RCC 7860 (cell line): ENCODE results near the gene AAR2.
A peak's percentile ranks its signal among the peaks of the same experiment; 100 is the strongest.

Experiments used
- DNase-seq: peaks from one replicate; pipeline ENCODE4 v3.0.0-alpha.2; 2015; ENCODE audit warnings: low spot score
- FAIRE-seq: peaks from 2 replicates; lab custom pipeline; 2012; peaks lifted over from hg19 to GRCh38; lab: Jason Lieb, UNC

Gene AAR2, protein sequence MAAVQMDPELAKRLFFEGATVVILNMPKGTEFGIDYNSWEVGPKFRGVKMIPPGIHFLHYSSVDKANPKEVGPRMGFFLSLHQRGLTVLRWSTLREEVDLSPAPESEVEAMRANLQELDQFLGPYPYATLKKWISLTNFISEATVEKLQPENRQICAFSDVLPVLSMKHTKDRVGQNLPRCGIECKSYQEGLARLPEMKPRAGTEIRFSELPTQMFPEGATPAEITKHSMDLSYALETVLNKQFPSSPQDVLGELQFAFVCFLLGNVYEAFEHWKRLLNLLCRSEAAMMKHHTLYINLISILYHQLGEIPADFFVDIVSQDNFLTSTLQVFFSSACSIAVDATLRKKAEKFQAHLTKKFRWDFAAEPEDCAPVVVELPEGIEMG

DNA sequence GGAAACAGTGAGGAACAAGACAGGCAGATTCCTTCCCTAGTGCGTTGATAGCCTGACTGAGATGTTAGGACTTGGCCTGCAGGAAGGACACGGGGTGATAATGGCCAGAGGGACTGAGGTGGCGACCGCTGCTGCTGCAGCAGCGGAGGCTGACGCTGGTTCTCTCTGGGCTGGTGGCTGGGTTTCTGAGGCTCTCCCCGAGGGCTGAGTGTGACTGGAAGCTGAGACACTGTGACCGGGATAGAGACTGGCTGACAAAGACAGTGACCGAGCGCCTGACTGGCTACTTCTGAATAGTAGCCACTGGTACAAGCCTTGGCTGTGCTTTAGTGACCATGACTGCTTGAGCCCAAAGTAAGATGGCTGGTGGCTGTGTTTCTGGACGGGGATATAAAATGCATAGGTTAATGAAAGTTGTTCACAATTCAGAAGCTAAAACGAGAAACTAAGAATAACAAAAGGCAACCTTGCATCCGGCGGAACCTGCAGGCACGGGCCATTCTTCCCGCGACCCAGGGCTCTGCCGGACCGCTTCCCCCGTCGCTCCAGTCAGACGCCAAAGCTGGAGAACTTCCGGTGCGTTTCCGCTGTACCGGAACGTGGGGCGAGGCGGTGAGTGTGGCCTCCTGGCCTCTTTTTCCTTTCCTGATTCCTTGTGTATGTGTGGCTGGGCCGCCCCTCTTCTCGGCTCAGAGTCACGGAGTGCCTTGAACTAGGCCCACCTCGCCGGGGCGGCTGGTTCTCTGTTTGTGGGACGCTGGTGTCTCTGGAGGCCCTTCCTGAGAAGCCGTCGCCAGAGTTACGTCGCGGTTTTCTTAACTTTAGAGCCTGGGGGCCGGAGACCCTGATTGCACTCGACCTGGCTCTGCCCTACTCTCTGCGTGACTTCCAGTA lies at the start of gene AAR2:
TSS of gene AAR2 (plus strand) at position 587 of the 894 bp plus-strand sequence. CDS start 3,391 bp downstream, outside the sequence.
- FAIRE-seq, result no peak
- DNase-seq, result peak; percentile 68

DNA sequence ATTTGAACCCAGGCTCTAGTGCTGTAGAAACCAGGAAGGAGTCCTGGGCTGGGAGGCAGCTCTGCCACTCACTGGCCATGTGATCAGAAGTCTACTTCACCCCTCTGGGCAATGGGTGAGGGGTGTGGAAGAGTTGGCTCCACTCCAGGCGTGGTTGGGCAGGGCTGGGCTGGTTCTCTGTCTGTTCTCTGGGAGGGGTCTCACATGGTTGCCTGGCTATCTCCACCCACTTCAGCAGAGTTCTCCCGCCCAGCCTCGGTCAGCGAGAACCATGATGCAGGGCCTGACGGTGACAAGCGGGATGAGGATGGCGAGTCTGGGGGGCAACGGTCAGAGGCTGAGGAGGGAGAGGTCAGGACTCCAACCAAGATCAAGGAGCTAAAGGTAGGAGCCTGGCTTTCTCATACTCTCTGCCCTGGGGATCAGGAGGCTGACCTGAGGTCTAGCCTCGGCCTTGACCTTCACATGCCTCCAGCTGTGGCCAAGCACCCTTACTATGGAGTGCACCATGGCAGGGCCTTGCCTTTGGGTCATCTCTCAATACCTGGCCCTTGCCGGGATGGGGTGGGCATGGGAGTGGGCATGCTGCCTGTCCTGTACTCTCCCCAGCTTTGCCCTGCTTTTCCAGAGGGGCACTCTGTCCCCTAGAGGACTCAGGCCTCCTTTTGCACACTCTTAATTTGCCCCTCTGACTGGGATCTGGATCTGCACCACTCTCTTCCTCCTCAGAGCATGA lies 42.1 kb upstream of the AAR2 start:
- no peak for DNase-seq
- no peak for FAIRE-seq

DNA sequence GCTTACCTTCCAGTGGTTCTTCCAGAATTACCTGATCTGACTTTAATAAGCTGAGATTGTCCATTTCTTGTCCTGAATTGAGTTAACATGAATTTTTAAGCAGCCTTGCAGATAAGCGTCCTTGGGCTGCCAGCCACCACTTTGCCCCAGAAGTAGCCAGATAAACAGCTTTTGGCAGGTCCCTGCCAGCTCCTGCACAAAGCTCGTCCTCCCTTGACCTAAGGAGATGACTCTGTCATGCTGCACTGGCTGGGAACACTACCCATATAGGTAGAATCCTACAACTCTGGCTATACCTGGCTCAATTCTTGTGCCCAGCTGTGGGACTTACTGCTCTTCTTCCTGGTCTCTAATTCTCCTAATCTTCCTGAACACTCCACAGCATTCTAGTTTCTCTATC lies 39.6 kb upstream of the AAR2 start:
- no peak for FAIRE-seq
- no peak for DNase-seq

DNA sequence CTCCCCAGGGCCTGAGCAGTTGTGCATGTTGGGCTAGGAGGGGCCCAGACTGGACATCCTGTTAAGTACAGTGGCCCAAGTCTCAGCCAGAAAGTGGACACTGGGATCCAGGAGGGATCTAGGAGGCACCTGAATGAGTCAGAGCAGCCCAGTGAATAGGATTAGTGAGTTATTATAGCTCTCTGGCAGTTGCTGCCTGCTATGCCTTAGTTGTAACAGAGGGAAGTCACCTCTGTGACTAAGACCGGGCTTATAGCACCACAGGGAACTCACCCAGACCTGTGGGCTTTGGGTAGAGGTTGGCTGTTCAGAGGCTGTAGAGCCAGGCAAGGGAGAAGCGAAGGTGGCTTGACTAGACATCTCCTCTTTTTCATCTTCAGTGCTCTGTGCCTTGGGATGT lies 39.0 kb upstream of the AAR2 start:
- FAIRE-seq, result no peak

DNA sequence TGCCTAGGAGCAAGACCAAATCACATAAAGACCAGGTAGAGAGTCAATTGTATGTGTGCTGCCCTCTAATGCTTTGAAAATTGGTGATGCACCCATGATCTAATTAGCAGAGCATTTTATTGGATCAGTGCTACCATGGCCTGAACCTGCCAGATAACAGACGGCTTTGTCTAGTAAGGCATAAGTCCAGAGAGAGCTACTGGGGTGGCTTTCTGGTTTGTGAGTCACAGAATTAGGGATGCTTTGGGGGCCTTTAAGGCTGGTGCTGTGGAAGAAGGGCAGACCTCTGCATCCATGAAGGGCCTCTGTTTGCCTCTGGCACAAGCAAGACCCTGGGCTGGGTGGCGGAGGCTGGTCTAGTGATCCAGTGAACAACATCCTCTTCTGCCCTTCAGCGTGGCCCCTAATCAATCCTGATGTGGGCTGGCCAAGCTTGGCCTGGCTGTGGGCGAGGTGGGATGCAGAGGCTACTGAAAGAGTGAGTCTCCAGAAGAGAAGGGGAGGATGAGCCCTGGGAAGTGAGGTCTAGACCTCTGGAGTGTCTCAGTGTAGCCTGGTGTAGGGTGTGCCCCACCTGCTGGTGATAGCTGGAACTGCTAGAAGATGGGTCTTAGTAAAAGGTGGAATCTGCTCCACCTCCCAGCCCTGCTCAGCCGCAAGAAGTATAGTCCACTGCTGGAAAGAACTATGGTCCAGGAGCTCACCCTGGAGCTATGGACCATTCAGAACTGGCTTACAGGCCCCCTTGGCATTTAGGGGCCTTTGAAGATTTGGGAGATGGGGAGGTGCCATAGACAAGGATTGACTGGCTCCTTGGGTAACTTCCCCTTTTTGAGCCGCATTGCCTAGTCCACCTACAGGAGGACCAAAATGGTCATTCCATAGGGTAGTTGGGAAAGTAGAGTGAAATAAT lies 36.7 kb upstream of the AAR2 start:
- FAIRE-seq, result peak; percentile 17
- peak; percentile 68 for DNase-seq

More for the DNA sequence above, 39.0 kb upstream of the AAR2 start:
- DNase-seq, result peak; percentile 38

DNA sequence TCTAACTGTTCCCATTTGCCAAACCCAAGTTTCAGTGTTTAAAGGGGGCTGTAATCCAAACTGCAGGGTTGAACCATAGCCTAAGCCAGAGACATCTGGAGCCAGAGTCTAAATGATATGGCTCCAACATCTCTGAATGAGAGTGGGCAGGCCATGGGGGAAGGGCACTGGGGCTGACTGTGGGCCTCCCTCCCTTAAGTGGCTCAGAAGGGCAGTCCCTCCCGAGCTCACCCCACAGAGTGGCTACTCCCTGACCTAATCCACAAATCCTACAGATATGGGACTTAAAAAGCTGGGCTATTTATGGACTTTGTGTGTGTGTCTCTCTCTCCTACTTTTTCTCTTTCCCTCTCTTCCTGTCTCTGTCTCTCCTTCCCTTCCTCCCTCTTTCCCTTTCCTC lies 35.8 kb upstream of the AAR2 start:
- FAIRE-seq (no peak), DNase-seq (no peak)

DNA sequence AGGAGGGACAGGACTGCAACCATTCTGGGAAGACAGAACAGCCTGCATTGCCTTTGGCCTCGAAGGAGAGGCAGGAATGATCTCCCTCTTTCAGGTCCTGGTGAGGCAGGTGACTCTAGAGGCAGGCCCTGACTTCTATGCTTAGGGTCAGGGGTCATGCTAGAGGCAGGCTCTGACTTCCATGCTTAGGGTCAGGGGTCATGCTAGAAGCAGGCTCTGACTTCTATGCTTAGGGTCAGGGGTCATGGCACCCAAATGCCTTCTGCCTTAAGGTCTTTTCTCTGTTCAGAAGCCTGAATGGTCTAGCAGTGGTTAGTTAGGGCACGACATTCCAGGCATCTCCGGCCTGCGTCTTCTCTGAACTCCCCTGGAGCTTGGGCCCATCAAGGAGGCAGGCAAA lies 35.1 kb upstream of the AAR2 start:
- DNase-seq, result no peak
- FAIRE-seq, result no peak

DNA sequence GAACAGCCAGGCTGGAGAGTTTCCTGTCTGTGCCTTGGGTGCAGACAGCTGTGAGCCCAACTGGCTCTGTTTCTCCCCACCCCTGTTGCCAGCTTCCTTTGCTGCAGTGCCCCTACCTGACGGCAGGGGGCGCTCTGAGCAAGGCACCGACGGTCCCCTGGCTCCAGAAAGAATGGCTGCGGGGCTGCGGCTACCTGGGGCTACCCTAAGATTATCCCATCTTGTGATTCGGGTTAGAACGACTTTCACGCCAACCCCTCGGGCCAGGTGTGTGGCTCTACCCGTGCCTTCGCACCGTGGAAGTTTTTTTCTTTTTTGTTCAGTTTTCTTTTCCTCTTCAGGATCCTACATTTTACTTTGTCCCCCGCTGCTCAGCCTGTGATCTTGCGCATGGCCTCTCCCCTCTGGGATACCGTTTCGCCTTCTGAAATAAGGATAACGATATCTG lies 33.4 kb upstream of the AAR2 start:
- peak; percentile 35 for DNase-seq
- FAIRE-seq, result no peak

DNA sequence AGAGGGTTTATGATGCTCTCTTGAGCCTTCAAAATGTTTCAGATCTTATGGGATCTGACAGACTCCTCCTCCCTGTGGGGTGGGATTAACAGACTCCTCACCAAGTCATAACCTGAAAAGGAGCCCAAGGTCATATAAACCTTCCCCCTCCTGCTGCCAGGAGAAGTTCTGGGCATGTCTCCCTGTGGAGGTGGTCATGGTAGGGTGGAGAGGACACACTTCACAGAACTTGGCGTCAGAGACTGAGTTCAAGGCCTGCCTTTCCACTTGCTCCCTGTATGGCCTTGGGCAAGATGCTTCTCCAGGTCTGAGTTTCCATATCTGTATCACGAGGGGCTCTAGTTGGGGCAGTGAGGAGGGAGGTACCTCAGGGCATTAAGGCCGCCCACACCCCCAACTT lies 32.4 kb upstream of the AAR2 start:
- FAIRE-seq, result no peak
- no peak for DNase-seq

DNA sequence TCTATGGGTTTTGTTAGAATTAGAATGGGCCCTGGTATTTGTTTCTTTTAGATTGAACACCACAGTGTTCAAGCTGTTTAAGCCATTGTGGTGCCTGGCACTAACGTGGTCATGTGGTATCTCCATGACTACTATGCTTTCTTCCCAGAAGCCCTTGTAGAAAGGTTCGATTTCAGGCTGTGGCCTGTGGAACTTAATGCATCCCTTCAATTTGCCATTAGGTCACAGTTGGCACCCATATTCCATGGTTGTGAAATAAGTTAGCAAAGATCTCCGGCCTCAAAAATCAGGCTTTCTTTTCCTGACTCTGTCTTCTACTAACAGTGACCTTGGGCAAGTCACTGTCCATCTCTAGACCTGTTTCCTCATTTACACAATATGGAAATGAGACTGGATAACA lies 31.3 kb upstream of the AAR2 start:
- FAIRE-seq (no peak), DNase-seq (no peak)

DNA sequence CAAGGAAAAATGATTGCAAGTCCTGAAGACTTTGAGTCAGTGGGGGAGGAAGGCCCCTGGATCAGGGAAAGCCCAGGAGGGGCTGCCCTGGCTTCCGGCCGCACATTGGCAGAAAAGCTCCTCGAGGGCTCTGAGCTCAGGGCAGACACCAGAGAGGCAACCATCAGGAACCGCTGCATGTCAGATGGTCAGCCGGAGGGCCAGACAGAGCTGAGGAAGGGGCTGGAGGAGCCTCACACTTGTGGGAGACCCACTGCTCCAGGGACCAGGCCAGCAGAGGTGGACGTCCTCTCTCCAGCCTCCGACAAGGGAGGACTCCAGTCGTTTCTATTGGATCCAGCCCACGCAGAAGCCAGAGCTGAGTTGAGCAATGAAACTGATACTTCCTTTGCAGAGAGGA lies 30.2 kb upstream of the AAR2 start:
- no peak for DNase-seq
- FAIRE-seq, result no peak

DNA sequence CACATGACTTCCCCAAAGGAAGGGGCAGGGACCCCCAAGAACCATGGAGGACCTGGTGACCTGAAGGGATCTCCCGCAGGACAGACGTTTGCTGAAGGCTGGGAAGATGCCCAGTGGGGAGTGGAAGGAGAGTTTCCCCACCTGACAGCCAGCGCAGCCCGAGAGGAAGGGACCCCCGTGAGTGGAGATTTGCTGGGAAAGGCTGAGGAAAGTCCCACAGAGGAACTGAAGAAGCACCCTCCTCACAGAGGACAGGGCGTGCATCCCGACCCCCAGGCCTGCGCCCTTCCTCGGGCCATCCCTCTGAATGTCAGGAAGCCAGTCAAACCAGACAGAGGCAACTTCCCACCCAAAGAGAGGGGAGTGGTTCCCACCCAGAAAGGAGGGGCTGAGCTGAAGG lies 29.6 kb upstream of the AAR2 start:
- no peak for DNase-seq
- no peak for FAIRE-seq

DNA sequence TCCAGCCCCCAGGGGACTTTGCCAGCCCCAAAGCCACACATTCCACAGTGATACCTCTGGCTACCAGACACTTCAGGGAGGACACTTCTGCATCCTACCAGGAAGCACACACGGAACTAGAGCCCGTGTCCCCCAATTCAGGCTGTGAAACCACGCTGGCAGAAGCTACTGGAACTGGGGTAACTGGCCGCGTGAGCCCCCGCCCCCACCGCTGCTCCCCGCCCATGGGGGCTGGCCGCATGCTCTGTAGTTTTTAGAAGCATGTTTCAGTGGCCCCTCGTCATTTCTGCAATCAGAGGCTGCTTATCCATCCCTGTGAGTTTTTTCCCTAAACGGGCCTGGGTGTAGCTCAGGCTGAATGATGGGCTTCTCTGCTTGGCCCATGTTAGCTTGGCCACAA lies 28.7 kb upstream of the AAR2 start:
- no peak for DNase-seq
- no peak for FAIRE-seq

DNA sequence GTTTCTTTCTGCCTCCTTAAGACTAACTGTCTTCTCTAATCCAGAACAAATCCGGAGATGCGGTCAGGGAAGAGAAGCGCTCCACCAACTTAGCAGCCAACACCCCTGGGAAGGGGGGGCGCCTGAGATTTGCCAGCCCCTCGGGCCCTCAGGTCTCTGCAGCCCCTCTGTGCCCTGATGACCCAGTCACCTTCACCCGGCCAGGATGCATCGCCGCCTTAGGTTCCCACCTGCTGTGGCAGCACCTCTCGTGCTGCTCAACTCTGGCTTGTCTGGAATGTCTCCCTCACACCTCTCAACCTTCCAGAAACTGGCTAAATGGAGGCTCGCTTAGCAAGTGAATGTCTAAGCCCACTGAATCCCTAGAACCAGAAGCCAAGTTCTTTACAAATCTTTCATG lies 28.0 kb upstream of the AAR2 start:
- DNase-seq, result no peak
- no peak for FAIRE-seq

DNA sequence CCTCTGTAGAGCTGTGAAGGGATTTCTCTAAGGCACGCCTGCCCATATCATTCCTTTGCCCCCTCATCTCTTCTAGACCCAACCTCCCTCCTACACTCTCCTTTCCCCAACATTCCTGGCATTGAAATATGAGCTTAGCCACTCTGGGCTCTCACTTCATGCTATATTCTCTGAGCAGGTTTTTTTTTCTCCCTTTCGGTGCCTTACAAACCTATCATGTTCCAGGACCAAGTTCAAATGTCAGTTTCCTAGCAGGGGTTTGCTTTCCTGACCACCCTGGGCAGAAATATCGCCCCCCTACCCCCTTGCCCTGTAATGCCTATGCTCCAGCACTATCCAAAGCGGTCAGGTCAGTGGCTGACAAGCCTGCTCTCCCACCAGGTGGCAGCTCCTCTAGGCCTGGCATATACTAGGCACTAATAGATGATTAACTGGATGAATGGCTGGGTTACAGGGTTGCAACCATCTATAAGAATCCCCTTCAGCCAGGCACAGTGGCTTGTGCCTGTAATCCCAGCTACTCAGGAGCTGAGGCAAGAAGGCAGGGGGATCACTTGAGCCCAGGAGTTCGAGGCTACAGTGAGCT lies 25.7 kb upstream of the AAR2 start:
- FAIRE-seq (no peak), DNase-seq (no peak)

DNA sequence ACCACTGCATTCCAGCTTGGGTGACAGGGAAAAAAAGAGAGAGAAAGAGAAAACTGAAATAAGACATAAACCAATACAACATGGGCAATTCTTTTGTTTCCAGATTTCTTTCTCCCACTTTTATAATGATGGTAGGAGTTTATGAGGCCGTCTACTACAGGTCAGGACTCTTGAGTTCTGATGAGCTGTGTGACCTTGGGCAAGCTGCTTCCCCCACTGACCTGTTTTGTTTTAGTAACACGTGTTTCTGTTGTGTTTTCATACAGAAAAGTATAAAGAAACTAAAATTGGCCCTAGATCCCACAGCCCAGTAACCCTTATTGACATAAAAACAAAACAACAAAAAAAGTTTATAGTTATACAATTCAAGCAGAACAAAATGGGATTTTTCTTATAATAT lies 22.9 kb upstream of the AAR2 start:
- DNase-seq (no peak), FAIRE-seq (no peak)

DNA sequence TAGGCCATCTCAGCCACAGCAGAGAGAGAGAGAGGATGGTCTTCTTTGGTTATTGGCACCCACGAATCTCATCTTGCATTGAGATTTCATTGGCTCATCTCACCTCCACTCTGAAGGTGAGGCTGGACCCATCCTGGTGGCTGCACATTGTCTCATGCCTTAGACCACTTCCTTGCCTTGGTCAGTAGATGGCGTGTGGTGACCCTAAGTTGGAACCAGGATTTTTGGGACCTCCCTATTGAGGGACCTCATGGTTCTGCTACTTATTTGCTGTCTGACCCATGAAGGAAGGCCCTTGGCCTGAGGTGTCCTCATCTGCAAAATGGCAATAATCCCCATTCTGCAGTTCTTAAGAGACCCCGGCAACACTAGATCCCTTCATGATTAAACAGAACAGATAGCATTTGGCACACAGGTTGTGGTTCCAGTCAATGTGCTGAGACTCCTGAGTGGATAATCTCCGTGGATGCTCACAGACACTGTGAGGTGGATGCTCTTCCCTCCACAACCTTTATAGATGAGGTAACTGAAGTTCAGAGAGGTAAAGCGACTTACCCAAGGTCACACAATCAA lies 21.5 kb upstream of the AAR2 start:
- FAIRE-seq, result no peak

DNA sequence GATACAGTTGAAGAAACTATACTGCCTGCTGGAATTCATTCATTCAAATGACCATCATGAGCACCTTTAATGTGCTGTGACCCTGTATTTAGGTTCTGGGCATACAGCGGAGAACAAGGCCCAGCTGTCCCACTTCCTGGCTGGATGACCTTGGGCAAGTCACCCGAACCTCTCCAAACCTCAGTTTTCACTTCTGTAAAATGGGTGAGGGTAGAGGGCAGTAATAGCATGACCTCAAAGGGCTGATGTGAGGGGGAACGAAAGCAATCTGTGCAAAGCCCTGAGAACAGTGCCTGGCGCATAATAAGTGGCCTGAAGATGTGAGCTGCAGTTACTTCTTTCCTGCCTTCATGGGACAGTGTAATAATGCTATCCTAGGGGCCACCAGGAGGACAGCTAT lies 20.5 kb upstream of the AAR2 start:
- FAIRE-seq (no peak), DNase-seq (no peak)

More for the DNA sequence above, 21.5 kb upstream of the AAR2 start:
- DNase-seq, result peak; percentile 26

DNA sequence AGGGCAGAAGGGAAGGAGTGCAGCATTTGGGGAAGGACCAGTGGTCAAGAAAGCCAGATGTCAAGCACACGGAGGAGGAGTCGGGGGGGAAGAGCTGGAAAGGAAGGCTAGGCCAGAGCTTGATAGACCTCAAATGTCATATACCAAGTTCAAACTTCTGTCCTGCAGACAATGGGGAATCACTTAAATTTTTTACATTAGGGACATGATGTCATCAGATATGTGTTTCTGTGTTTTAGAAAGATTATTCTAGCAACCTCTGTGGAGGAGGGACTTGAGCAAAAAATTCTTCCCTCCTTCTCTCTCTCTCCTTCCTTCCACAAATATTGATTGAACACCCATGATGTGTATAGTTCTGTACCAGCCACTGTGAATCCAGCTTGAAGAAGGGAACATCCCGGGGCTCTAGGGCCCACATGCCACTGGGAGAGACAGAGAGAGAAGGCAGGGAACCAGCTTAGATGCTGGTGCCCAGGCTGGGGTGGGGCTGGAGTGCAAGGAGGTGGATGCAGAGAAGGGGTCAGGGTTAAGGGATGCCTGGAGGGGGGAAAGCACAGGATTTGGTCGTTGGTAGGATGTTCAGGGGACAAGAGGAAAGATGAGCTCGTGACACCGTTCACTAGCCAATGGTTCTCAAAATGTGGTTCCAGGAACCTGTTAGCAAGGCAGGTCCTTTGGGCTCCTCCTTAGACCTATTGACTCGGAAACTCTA lies 19.8 kb upstream of the AAR2 start:
- no peak for DNase-seq
- no peak for FAIRE-seq
